ENCODE measurements around the gene SEMA6A. TPM values are rescaled to one million over a fixed set of nuclear protein-coding genes. Genes with fewer than 3 reads are reported as not detected.

Gene SEMA6A
- total RNA-seq, 2 experiments from 2014 or later, result not detected

DNA sequence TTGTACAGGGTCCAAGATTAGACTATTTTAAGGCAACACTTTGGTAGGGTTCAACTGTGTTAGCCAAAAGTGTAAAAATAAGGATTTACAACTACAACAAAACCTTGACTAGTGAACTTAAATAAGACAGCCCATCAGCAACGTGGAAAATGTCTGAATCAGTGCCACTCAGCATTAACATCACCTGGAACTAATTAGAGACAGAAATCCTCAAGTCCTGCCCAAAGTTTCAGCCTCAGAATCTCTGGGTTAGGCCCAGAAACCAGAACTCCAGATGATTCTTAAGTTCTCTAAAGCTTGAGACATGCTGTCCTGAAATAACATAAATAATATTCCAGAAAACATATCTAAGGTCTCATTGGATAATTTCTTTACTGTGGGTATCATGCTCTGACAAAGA is 118.6 kb downstream of the SEMA6A start:
- Histone ChIP-seq H3K27ac (ENCODE audit: low read depth in 1 of 2, low read length in 2 of 2) (no peak overlapping the region), H3K27me3 (ENCODE audit: control insufficient read depth in 1 of 2, insufficient read depth in 2 of 2, low read length in 2 of 2) (no peaks in the 10 kb centered on the region), H3K4me3 (ENCODE audit: low read length) (no peak overlapping the region), H3K4me1 (ENCODE audit: insufficient read depth, low read length) (no peaks in the 10 kb centered on the region), H3K9me3 (ENCODE audit: control insufficient read depth in 1 of 2, insufficient read depth in 1 of 2, low read length in 2 of 2) (no peaks in the 10 kb centered on the region), H3K36me3 (ENCODE audit: insufficient read depth, low read length) (no peaks in the 10 kb centered on the region)
- no peaks in the 10 kb centered on the region for H3K9me3 Mint-ChIP-seq
- H3K36me3 Mint-ChIP-seq (ENCODE audit: low read depth), result peaks cover 28% of the 10 kb centered on the region
- ATAC-seq (ENCODE audit: poor library complexity), result no peak
- DNase-seq, result no peak
- no peak overlapping the region for H3K27ac Mint-ChIP-seq
- ChIA-PET POLR2A (no interaction called here), CTCF (no interaction called here)
- intact Hi-C loops (cut with DNase I, micrococcal nuclease), result no loop called here
- TF ChIP-seq, protein P1, sequence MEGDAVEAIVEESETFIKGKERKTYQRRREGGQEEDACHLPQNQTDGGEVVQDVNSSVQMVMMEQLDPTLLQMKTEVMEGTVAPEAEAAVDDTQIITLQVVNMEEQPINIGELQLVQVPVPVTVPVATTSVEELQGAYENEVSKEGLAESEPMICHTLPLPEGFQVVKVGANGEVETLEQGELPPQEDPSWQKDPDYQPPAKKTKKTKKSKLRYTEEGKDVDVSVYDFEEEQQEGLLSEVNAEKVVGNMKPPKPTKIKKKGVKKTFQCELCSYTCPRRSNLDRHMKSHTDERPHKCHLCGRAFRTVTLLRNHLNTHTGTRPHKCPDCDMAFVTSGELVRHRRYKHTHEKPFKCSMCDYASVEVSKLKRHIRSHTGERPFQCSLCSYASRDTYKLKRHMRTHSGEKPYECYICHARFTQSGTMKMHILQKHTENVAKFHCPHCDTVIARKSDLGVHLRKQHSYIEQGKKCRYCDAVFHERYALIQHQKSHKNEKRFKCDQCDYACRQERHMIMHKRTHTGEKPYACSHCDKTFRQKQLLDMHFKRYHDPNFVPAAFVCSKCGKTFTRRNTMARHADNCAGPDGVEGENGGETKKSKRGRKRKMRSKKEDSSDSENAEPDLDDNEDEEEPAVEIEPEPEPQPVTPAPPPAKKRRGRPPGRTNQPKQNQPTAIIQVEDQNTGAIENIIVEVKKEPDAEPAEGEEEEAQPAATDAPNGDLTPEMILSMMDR (IDR thresholded peaks at IDR 0.05), result no peak
- no peaks in the 10 kb centered on the region for H3K27me3 Mint-ChIP-seq
- H3K4me1 Mint-ChIP-seq (ENCODE audit: low read depth), result no peaks in the 10 kb centered on the region
- no peak overlapping the region for H3K4me3 Mint-ChIP-seq

DNA sequence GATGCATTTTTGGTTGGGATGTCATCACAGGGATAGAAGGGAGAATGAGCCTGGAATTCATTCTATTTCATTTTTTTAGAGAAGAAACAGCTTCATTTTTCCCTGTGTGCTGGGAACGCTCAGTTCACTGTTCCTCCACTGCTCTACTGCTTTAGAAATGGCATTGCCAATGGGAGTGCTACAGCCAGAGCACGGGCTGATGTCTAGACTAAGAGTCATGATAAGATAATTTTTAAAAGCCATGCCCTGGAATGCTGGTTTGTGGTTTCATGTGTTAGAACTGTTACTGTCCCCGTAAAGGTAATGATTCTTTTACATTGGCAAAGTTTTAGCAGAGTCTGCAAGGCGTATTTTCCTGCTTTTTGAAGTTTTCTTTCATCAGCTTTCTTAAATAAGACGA is 119.6 kb downstream of the SEMA6A start:
- H3K4me1 Mint-ChIP-seq (ENCODE audit: low read depth), result no peaks in the 10 kb centered on the region
- no peaks in the 10 kb centered on the region for H3K27me3 Mint-ChIP-seq
- POLR2A ChIA-PET, result no interaction called here
- Histone ChIP-seq H3K36me3 (ENCODE audit: insufficient read depth, low read length) (no peaks in the 10 kb centered on the region), H3K4me3 (ENCODE audit: low read length) (no peak overlapping the region), H3K27me3 (ENCODE audit: control insufficient read depth in 1 of 2, insufficient read depth in 2 of 2, low read length in 2 of 2) (no peaks in the 10 kb centered on the region), H3K4me1 (ENCODE audit: insufficient read depth, low read length) (no peaks in the 10 kb centered on the region), H3K9me3 (ENCODE audit: control insufficient read depth in 1 of 2, insufficient read depth in 1 of 2, low read length in 2 of 2) (no peaks in the 10 kb centered on the region), H3K27ac (ENCODE audit: low read depth in 1 of 2, low read length in 2 of 2) (no peak overlapping the region)
- TF ChIP-seq, protein P1 (IDR thresholded peaks at IDR 0.05), result no peak
- H3K4me3 Mint-ChIP-seq, result no peak overlapping the region
- H3K36me3 Mint-ChIP-seq (ENCODE audit: low read depth), result peaks cover 37% of the 10 kb centered on the region
- no peak overlapping the region for H3K27ac Mint-ChIP-seq
- CTCF ChIA-PET, result no interaction called here
- no peak for ATAC-seq (ENCODE audit: poor library complexity)
- DNase-seq, result no peak
- intact Hi-C loops (cut with DNase I, micrococcal nuclease), result no loop called here
- H3K9me3 Mint-ChIP-seq, result no peaks in the 10 kb centered on the region

DNA sequence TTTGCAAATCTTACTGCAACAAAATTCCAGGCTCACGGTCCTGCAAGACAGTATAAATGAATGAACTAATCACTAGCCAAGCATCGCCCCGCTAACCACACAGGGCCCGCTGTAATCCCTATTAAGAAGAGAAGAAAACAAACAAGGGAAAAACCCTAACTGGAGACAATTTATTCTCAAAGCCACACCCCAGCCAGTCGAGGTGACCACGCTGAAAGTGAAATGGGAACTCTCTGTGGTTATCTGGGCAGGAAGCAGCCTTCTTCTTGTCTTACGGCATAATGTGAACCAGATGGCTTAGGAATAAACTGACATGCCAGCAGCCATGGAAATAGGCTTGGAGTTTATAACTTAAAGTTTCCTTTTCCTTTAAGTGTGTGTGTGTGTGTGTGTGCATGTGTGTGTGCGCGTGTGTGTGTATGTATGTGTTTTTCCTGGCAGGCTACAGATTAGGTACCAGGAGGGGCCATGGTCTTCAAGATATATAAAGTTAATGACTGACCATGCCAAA is 120.2 kb downstream of the SEMA6A start:
- intact Hi-C loops (cut with DNase I, micrococcal nuclease), result no loop called here
- Histone ChIP-seq H3K4me3 (ENCODE audit: low read length) (no peak overlapping the region), H3K4me1 (ENCODE audit: insufficient read depth, low read length) (no peaks in the 10 kb centered on the region), H3K9me3 (ENCODE audit: control insufficient read depth in 1 of 2, insufficient read depth in 1 of 2, low read length in 2 of 2) (no peaks in the 10 kb centered on the region), H3K27me3 (ENCODE audit: control insufficient read depth in 1 of 2, insufficient read depth in 2 of 2, low read length in 2 of 2) (no peaks in the 10 kb centered on the region), H3K27ac (ENCODE audit: low read depth in 1 of 2, low read length in 2 of 2) (no peak overlapping the region), H3K36me3 (ENCODE audit: insufficient read depth, low read length) (no peaks in the 10 kb centered on the region)
- H3K4me1 Mint-ChIP-seq (ENCODE audit: low read depth), result no peaks in the 10 kb centered on the region
- ATAC-seq (ENCODE audit: poor library complexity) (no peak), DNase-seq (peak in 3 of 14 experiments; percentile 11 to 28 (median 19))
- H3K27ac Mint-ChIP-seq, result no peak overlapping the region
- H3K27me3 Mint-ChIP-seq, result no peaks in the 10 kb centered on the region
- POLR2A ChIA-PET, result no interaction called here
- H3K4me3 Mint-ChIP-seq, result no peak overlapping the region
- CTCF ChIA-PET, result no interaction called here
- no peaks in the 10 kb centered on the region for H3K9me3 Mint-ChIP-seq
- peaks cover 39% of the 10 kb centered on the region for H3K36me3 Mint-ChIP-seq (ENCODE audit: low read depth)
- TF ChIP-seq, protein P1 (IDR thresholded peaks at IDR 0.05), result no peak
